Gastroesophageal sphincter (tissue), 4 donors: Measurements from ENCODE around the gene PTPRD. TPM values are rescaled to one million over a fixed set of nuclear protein-coding genes. Genes with fewer than 3 reads are reported as not detected.

Source experiments
- ATAC-seq: fragments of 150-250 bp; one replicate; pipeline ENCODE4 v1.9.1; 2016; ENCODE audit warnings: mild to moderate bottlenecking, moderate library complexity
- H3K27ac ChIP-seq, 4 donors: fragments of 200-600 bp; sonication (generic) in 3 of 4; 1 replicate in 3 of 4; 2 replicates in 1 of 4; pipeline ENCODE4 v1.5.1; 2016 to 2019
- H3K27me3 ChIP-seq: fragments of 200-600 bp; sonication (generic); one replicate; pipeline ENCODE4 v1.5.1; 2019
- H3K36me3 ChIP-seq, 2 donors: fragments of 200-600 bp; sonication (generic); one replicate each; pipeline ENCODE4 v1.5.1; 2019; ENCODE audit warnings: control low read depth in 1 of 2
- H3K4me1 ChIP-seq, 3 donors: fragments of 200-600 bp; sonication (generic); 1 replicate in 2 of 3; 2 replicates in 1 of 3; pipeline ENCODE4 v1.5.1; 2016 to 2019; ENCODE audit warnings: control low read depth in 2 of 3
- H3K4me3 ChIP-seq, 2 donors: fragments of 200-600 bp; sonication (generic); one replicate each; pipeline ENCODE4 v1.5.1; 2019; ENCODE audit warnings: mild to moderate bottlenecking in 1 of 2, moderate library complexity in 1 of 2
- H3K9me3 ChIP-seq, 3 donors: fragments of 200-600 bp; sonication (generic); one replicate each; pipeline ENCODE4 v1.5.1; 2017 to 2019; ENCODE audit warnings: control low read depth in 2 of 3
- EP300 ChIP-seq: sonication (generic); formaldehyde crosslinking; IDR thresholded peaks from one replicate; pipeline ENCODE4 v1.6.1; 2017; ENCODE audit warnings: antibody characterized with exemption, mild to moderate bottlenecking
- POLR2A ChIP-seq, 2 donors: fragments of 450-650 bp; IDR thresholded peaks; one replicate each; pipeline ENCODE4 v1.6.1; 2017; ENCODE audit warnings: antibody characterized with exemption in 2 of 2, mild to moderate bottlenecking in 2 of 2, moderate library complexity in 1 of 2
- POLR2AphosphoS5 ChIP-seq: sonication (generic); formaldehyde crosslinking; IDR thresholded peaks from one replicate; pipeline ENCODE4 v1.6.1; 2017; ENCODE audit warnings: antibody characterized with exemption
- WGBS, 2 donors: methylation state at CpG; one replicate each; pipeline ENCODE4 v1.1.5; 2018; ENCODE audit warnings: low coverage in 1 of 2; 5-methylcytosine and 5-hydroxymethylcytosine counted together
- total RNA-seq, 4 donors: library from RNA; depleted of rRNA; stranded (reverse); fragments of >200 nt; gene quantifications; one replicate each; pipeline ENCODE4 v1.1.0, GENCODE V29; 2016
- TF ChIP-seq, protein P1 (sequence below), 4 experiments: fragments of 200-600 bp in 2 of 4; fragments of 450-650 bp in 2 of 4; sonication (generic) in 1 of 4; IDR thresholded peaks; one replicate each; pipeline ENCODE4 v1.5.1; 2017 to 2019; ENCODE audit warnings: antibody characterized with exemption in 4 of 4, mild to moderate bottlenecking in 2 of 4, moderate library complexity in 2 of 4

Gene PTPRD
- total RNA-seq, 4 donors from 2014 or later = 3.5 to 53.9 (median 15.8) TPM

- WGBS, 2 donors = 70% methylated on average over 2 of the region's 3 CpGs; no CpG with 5 or more reads in 1 of the 2 donors
- no peak for ATAC-seq
- H3K4me1 ChIP-seq = no peaks in the 10 kb centered on the region
- no peak overlapping the region for H3K27ac ChIP-seq
- no peak overlapping the region for H3K4me3 ChIP-seq
- H3K9me3 ChIP-seq = peaks cover 0 to 18% (median 0%) of the 10 kb centered on the region in 3 donors
- TF ChIP-seq POLR2AphosphoS5 = no peak
- TF ChIP-seq EP300 = no peak
- TF ChIP-seq POLR2A (IDR thresholded peaks at IDR 0.05) = no peak
- TF ChIP-seq, protein P1, sequence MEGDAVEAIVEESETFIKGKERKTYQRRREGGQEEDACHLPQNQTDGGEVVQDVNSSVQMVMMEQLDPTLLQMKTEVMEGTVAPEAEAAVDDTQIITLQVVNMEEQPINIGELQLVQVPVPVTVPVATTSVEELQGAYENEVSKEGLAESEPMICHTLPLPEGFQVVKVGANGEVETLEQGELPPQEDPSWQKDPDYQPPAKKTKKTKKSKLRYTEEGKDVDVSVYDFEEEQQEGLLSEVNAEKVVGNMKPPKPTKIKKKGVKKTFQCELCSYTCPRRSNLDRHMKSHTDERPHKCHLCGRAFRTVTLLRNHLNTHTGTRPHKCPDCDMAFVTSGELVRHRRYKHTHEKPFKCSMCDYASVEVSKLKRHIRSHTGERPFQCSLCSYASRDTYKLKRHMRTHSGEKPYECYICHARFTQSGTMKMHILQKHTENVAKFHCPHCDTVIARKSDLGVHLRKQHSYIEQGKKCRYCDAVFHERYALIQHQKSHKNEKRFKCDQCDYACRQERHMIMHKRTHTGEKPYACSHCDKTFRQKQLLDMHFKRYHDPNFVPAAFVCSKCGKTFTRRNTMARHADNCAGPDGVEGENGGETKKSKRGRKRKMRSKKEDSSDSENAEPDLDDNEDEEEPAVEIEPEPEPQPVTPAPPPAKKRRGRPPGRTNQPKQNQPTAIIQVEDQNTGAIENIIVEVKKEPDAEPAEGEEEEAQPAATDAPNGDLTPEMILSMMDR (IDR thresholded peaks at IDR 0.05) = no peak
- no peaks in the 10 kb centered on the region for H3K36me3 ChIP-seq
- H3K27me3 ChIP-seq = no peaks in the 10 kb centered on the region
Observed at GRCh38 chr9:9914174-9914573, 698.6 kb downstream of the PTPRD start.

- Histone ChIP-seq H3K36me3 (no peaks in the 10 kb centered on the region), H3K4me3 (no peak overlapping the region), H3K4me1 (no peaks in the 10 kb centered on the region), H3K27me3 (no peaks in the 10 kb centered on the region), H3K27ac (no peak overlapping the region), H3K9me3 (peaks cover 0 to 18% (median 0%) of the 10 kb centered on the region in 3 donors)
- no peak for ATAC-seq
- WGBS, 2 donors = 80 to 83% methylated on average over 1 of the region's 1 CpG
- no peak for TF ChIP-seq POLR2A (IDR thresholded peaks at IDR 0.05)
- TF ChIP-seq, protein P1 (IDR thresholded peaks at IDR 0.05) = no peak
- no peak for TF ChIP-seq EP300
- no peak for TF ChIP-seq POLR2AphosphoS5
Observed at GRCh38 chr9:9913276-9913832, 699.4 kb downstream of the PTPRD start.

DNA sequence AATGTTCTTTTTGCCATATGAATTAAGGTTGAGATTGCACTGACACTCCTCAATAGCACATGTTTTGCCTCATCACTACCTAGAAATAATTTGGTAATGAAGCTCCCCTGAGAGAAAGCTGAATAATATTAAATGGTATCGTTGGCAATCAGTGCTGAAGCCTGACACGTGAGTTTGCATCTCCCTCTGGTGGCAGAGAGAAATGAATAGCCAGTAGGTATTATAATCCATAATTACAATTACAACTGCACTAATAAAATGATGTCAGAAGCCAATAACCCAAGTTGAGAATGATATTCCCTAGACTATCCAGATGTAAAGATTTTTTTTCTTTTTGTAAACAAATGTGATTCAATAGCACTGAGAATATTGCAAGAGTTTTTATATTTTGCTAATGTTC is 700.3 kb downstream of the PTPRD start:
- Histone ChIP-seq H3K36me3 (no peaks in the 10 kb centered on the region), H3K27ac (no peak overlapping the region), H3K27me3 (no peaks in the 10 kb centered on the region), H3K9me3 (peaks cover 0 to 18% (median 0%) of the 10 kb centered on the region in 3 donors), H3K4me1 (no peaks in the 10 kb centered on the region), H3K4me3 (no peak overlapping the region)
- WGBS, 2 donors = 5 to 9% methylated on average over 2 of the region's 2 CpGs
- no peak for TF ChIP-seq EP300
- TF ChIP-seq POLR2AphosphoS5 = no peak
- TF ChIP-seq POLR2A (IDR thresholded peaks at IDR 0.05) = no peak
- TF ChIP-seq, protein P1 (IDR thresholded peaks at IDR 0.05) = no peak
- ATAC-seq = no peak

- 55 to 57% methylated on average over 3 of the region's 3 CpGs for WGBS, 2 donors
- Histone ChIP-seq H3K27me3 (no peaks in the 10 kb centered on the region), H3K27ac (no peak overlapping the region), H3K4me3 (no peak overlapping the region), H3K36me3 (no peaks in the 10 kb centered on the region), H3K4me1 (no peaks in the 10 kb centered on the region), H3K9me3 (no peaks in the 10 kb centered on the region)
- no peak for ATAC-seq
- no peak for TF ChIP-seq POLR2AphosphoS5
- no peak for TF ChIP-seq EP300
- TF ChIP-seq POLR2A (IDR thresholded peaks at IDR 0.05) = no peak
- TF ChIP-seq, protein P1 (IDR thresholded peaks at IDR 0.05) = no peak
Observed at GRCh38 chr9:9905736-9906135, 707.1 kb downstream of the PTPRD start.

DNA sequence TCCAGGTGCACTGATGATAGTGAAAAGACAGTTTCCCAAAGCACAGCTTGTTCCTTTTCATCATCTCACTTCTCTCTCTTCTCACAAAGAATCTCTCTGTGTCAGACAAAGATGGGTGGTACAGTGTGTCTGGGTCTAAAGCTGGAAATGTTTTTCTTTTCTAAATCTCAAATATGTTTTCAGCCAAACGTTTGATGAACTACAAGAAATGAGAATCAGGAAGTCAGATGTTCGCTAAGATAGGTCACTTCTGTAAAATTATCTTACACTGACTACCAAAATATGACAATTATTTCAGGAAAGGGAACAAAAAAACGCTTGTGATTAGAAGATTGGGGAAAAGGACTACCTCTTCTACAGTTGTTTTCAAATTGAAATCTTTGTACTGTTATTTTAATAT is 708.8 kb downstream of the PTPRD start:
- Histone ChIP-seq H3K27ac (no peak overlapping the region), H3K36me3 (no peaks in the 10 kb centered on the region), H3K4me3 (no peak overlapping the region), H3K9me3 (no peaks in the 10 kb centered on the region), H3K27me3 (no peaks in the 10 kb centered on the region), H3K4me1 (no peaks in the 10 kb centered on the region)
- WGBS, 2 donors = 43 to 51% methylated on average over 3 of the region's 3 CpGs
- no peak for ATAC-seq
- TF ChIP-seq POLR2AphosphoS5 = no peak
- TF ChIP-seq, protein P1 (IDR thresholded peaks at IDR 0.05) = no peak
- no peak for TF ChIP-seq EP300
- no peak for TF ChIP-seq POLR2A (IDR thresholded peaks at IDR 0.05)
